GM12873 (cell line): ENCODE measurements around the gene AP1G1.

Experiments
- TF ChIP-seq, protein P1 (sequence below): IDR thresholded peaks from 2 replicates; pipeline ENCODE4 v1.5.1; 2012; ENCODE audit warnings: low read depth, mild to moderate bottlenecking, moderate library complexity, low read length, control low read depth; ENCODE audit not compliant: insufficient read depth; ENCODE audit errors: missing control alignments

AP1G1 gene

GRCh38 chr16:71794943-71795342 lies 13.7 kb downstream of the AP1G1 start:
- TF ChIP-seq, protein P1, sequence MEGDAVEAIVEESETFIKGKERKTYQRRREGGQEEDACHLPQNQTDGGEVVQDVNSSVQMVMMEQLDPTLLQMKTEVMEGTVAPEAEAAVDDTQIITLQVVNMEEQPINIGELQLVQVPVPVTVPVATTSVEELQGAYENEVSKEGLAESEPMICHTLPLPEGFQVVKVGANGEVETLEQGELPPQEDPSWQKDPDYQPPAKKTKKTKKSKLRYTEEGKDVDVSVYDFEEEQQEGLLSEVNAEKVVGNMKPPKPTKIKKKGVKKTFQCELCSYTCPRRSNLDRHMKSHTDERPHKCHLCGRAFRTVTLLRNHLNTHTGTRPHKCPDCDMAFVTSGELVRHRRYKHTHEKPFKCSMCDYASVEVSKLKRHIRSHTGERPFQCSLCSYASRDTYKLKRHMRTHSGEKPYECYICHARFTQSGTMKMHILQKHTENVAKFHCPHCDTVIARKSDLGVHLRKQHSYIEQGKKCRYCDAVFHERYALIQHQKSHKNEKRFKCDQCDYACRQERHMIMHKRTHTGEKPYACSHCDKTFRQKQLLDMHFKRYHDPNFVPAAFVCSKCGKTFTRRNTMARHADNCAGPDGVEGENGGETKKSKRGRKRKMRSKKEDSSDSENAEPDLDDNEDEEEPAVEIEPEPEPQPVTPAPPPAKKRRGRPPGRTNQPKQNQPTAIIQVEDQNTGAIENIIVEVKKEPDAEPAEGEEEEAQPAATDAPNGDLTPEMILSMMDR, result no peak

GRCh38 chr16:71794018-71794417 lies 14.6 kb downstream of the AP1G1 start:
- TF ChIP-seq, protein P1, result no peak

DNA sequence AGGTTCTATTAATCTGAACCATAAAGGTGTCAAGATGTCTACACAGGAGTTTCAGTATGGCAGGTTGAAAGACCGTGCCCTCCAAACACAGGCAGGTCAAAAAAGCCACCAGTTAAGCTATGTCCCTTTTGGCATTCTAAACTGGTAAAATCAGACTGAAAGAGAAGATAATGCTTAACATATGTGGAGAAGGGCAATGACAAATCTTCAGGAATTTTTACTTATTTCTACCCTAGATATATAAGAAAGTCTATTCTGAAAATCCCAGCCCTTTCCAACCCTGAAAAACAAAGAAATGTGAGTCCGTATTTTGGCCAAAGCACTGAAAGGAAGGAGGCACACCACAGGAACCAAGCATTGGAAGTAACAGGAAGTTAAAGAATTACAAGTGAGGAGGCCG lies 16.5 kb downstream of the AP1G1 start:
- TF ChIP-seq, protein P1, result no peak

DNA sequence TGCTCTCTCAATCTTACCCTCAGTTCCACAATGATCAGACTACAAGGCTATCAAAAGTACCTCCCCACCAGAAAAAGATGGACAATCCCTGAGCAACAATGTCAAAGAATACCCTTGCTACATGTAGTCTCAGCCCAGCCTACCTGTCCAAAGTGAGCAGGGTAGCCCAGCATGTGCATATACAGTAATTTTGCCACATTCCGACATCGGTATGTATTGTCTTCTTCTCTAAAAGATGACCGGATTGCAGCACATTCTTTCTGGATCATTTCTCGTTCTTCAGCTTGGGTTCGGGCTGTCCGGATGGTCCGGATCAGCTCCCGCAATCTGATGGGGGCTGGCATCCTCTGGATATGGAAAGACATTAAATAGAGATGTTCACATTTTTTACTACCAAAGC lies 19.5 kb downstream of the AP1G1 start:
- TF ChIP-seq, protein P1, result no peak

GRCh38 chr16:71788578-71788977 lies 20.1 kb downstream of the AP1G1 start:
- TF ChIP-seq, protein P1, result no peak

DNA sequence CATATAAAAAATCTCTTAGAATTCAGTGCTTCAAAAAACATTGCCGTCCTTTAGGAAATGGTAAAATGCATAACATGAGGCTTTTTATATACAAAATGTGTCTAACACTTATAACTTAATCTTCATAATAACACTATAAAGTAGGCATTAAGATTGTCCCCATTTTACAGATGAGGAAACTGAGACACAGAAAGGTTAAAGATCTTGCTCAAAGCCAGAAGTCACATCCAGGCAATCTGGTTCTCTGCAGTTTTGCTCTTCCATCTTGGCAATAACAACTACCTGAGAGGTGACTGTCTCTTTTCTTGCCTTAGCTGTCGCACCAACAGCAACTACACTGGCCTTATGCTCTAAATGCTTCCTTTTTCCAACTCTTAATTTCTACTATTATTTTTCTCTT lies 24.5 kb downstream of the AP1G1 start:
- TF ChIP-seq, protein P1, result no peak

- TF ChIP-seq, protein P1, result no peak
Measured at GRCh38 chr16:71781741-71782140, 26.9 kb downstream of the AP1G1 start.
